ENCODE data around the gene PNPT1.

DNA sequence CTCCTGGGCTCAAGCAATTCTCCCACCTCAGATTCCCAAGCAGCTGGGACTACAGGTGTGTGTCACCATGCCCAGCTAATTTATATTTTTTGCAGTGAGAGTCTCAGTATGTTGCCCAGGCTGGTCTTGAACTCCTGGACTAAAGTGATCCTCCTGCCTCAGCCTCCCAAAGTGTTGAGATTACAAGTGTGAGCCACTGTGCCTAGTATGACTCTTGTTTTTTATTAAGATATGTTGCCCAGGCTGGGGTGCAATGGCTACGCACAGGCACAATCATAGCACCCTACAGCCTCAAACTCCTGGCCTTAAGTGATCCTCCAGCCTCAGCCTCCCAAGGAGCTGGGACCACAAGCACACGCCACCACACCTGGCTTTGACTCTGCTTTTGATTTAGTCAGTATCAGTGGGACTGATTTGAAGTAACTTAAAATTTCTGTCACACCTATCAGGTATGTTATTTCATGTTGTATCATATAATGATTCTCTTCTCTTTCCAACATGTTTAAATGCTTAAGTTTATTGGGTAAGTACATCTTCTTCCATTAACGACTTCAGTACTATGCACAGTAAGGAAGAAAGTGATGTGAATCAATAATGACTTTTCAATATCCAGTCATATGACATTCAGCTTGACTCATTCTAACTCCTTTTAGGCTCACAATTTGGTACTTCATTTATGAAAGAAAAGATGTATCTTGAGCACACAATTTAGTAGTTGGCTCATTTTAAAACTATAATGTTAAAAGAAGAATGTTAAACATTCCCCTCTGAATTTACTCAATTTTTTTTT is 82.5 kb downstream of the PNPT1 start:
- TF ChIP-seq, protein P1, sequence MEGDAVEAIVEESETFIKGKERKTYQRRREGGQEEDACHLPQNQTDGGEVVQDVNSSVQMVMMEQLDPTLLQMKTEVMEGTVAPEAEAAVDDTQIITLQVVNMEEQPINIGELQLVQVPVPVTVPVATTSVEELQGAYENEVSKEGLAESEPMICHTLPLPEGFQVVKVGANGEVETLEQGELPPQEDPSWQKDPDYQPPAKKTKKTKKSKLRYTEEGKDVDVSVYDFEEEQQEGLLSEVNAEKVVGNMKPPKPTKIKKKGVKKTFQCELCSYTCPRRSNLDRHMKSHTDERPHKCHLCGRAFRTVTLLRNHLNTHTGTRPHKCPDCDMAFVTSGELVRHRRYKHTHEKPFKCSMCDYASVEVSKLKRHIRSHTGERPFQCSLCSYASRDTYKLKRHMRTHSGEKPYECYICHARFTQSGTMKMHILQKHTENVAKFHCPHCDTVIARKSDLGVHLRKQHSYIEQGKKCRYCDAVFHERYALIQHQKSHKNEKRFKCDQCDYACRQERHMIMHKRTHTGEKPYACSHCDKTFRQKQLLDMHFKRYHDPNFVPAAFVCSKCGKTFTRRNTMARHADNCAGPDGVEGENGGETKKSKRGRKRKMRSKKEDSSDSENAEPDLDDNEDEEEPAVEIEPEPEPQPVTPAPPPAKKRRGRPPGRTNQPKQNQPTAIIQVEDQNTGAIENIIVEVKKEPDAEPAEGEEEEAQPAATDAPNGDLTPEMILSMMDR (tag by site-specific recombination; IDR thresholded peaks at IDR 0.05), result no peak
- TF ChIP-seq MEIS1 (CRISPR knock-in tag; IDR thresholded peaks at IDR 0.05; ENCODE audit: borderline replicate concordance) (no peak), ZNF670 (tag by site-specific recombination; IDR thresholded peaks at IDR 0.05; ENCODE audit: low read depth) (no peak), SP2 (tag by site-specific recombination; IDR thresholded peaks at IDR 0.05) (no peak), ZNF280D (tag by site-specific recombination; IDR thresholded peaks at IDR 0.05) (no peak), GLIS2 (tag by site-specific recombination; IDR thresholded peaks at IDR 0.05) (no peak), KLF10 (tag by site-specific recombination; IDR thresholded peaks at IDR 0.05) (no peak), RBAK (tag by site-specific recombination; IDR thresholded peaks at IDR 0.05) (no peak), ZNF555 (tag by site-specific recombination; conservative IDR thresholded peaks at IDR 0.05) (no peak)
- TF ChIP-seq, protein P2, sequence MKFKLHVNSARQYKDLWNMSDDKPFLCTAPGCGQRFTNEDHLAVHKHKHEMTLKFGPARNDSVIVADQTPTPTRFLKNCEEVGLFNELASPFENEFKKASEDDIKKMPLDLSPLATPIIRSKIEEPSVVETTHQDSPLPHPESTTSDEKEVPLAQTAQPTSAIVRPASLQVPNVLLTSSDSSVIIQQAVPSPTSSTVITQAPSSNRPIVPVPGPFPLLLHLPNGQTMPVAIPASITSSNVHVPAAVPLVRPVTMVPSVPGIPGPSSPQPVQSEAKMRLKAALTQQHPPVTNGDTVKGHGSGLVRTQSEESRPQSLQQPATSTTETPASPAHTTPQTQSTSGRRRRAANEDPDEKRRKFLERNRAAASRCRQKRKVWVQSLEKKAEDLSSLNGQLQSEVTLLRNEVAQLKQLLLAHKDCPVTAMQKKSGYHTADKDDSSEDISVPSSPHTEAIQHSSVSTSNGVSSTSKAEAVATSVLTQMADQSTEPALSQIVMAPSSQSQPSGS (tag by site-specific recombination; IDR thresholded peaks at IDR 0.05; ENCODE audit: low read depth), result no peak
- TF ChIP-seq, protein P3, sequence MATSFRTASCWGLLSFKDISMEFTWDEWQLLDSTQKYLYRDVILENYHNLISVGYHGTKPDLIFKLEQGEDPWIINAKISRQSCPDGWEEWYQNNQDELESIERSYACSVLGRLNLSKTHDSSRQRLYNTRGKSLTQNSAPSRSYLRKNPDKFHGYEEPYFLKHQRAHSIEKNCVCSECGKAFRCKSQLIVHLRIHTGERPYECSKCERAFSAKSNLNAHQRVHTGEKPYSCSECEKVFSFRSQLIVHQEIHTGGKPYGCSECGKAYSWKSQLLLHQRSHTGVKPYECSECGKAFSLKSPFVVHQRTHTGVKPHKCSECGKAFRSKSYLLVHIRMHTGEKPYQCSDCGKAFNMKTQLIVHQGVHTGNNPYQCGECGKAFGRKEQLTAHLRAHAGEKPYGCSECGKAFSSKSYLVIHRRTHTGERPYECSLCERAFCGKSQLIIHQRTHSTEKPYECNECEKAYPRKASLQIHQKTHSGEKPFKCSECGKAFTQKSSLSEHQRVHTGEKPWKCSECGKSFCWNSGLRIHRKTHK (tag by site-specific recombination; IDR thresholded peaks at IDR 0.05), result no peak

Measured in HEK293 (cell line).